ENCODE results near the gene COMMD1. TPM values are rescaled to one million over a fixed set of nuclear protein-coding genes. Genes with fewer than 3 reads are reported as not detected.

Gene COMMD1
- total RNA-seq, 4 donors from 2014 or later = 76.0 to 132 (median 100) TPM

DNA sequence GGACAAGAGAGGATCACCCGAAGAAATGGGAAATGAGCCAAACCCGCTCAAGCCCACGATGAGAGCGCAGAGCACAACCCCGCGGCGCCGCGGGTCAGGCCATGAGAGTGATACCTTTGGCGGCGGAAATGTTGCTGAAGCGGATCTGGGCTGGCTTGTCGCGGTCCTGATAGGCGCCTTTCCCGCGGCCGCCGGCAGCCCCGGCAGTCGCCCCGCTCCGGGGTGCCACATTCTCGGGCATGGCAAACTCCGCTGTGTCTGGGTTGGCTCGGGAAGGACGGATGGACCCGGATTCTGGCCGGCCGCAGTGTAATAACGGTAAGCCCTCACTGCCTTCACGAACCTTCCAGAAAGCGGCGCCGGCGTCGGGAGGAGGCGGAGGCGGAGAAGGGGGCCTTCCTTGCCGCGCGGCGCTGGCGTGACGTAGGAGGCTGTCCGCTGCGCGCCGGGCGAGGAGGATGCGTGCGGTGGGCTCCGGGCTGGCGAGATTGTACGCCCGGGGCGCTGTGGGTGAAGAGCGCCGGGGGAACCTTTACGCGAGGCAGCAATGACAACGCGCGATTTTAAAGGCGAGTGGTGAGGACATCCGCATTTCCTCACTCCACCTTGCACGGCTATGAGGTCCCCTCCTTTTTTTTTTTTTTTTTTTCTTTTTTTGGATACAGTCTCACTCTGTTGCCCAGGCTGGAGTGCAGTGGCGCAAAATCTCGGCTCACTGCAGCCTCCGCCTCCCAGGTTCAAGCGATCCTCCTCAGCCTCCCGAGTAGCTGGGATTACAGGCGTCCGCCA lies 17.0 kb upstream of the COMMD1 start, which contains the start of gene CCT4:
TSS of gene CCT4 (minus strand) at position 390 of the 789 bp plus-strand sequence. CDS start at position 241, 149 bp downstream.
- 1 to 2% methylated on average over 50 to 51 of the region's 74 CpGs for WGBS, 2 donors
- Histone ChIP-seq H3K9me3 (no peaks in the 10 kb centered on the region), H3K4me1 (peaks cover 0 to 13% of the 10 kb centered on the region in 2 donors), H3K36me3 (peaks cover 0 to 10% of the 10 kb centered on the region in 2 donors), H3K27ac (peak within 1 kb of the TSS; percentile 87 to 99 (median 94)), H3K4me3 (replicated peaks in 1 of 3) (peak within 1 kb of the TSS; percentile 35 to 95 (median 76)), H3K27me3 (no peaks in the 10 kb centered on the region)
- intact Hi-C loops (cut with DNase I) = no loop called here
- DNase-seq = peak; percentile 86
- TF ChIP-seq POLR2A (IDR thresholded peaks at IDR 0.05) = peak; percentile 48 to 87
- TF ChIP-seq, protein P1, sequence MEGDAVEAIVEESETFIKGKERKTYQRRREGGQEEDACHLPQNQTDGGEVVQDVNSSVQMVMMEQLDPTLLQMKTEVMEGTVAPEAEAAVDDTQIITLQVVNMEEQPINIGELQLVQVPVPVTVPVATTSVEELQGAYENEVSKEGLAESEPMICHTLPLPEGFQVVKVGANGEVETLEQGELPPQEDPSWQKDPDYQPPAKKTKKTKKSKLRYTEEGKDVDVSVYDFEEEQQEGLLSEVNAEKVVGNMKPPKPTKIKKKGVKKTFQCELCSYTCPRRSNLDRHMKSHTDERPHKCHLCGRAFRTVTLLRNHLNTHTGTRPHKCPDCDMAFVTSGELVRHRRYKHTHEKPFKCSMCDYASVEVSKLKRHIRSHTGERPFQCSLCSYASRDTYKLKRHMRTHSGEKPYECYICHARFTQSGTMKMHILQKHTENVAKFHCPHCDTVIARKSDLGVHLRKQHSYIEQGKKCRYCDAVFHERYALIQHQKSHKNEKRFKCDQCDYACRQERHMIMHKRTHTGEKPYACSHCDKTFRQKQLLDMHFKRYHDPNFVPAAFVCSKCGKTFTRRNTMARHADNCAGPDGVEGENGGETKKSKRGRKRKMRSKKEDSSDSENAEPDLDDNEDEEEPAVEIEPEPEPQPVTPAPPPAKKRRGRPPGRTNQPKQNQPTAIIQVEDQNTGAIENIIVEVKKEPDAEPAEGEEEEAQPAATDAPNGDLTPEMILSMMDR (IDR thresholded peaks at IDR 0.05) = peak in 2 of 6 experiments; percentile 8 to 23

DNA sequence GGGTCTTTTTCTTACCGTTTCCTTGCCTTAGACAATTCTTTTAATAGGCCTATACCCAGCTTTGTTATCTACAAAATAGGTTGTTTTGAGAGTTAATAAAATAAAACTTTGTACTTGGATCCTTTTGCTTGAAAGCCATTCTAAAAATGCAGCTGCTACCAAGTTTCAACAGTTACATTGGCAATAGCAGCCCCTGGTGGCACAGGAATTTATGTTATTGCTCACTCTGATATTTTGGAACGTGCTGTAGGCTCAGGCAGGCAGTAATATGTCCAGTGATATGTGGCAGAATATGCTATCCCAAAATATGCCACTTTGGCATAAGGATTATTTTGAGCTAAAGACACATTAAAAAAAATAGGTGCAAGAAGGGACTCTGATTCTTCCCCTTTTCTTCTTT lies 6.7 kb upstream of the COMMD1 start:
- H3K27ac ChIP-seq = no peak overlapping the region
- intact Hi-C loops (cut with DNase I) = no loop called here
- DNase-seq = no peak

DNA sequence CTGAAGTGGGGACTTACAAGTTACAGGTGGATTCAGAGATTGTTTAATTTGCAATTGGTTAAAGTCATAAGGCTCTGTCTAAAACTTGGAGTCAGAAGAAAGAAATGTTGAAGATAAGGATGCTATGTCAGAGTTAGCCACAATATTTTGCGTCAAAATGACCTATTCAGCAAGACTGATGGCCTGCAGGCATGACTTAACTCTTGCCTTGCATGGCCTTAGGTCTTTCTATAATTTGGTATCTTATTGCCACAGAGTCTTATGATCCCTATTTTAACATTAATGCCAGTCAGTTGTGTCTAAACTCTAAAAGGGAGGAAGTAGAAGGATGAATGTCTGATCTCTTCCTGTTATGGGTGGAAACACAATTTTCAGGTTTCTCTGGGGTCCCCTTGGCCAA lies 5.2 kb upstream of the COMMD1 start:
- H3K4me3 ChIP-seq (replicated peaks in 1 of 3) = no peak overlapping the region
- intact Hi-C loops (cut with DNase I) = no loop called here
- H3K9me3 ChIP-seq = no peaks in the 10 kb centered on the region
- H3K27ac ChIP-seq = no peak overlapping the region
- 74 to 86% methylated on average over 1 of the region's 1 CpG for WGBS, 2 donors
- H3K36me3 ChIP-seq = no peaks in the 10 kb centered on the region
- no peak for TF ChIP-seq POLR2A (IDR thresholded peaks at IDR 0.05)
- no peak for DNase-seq
- H3K4me1 ChIP-seq = peaks cover 4 to 5% of the 10 kb centered on the region in 2 donors
- H3K27me3 ChIP-seq = no peaks in the 10 kb centered on the region

More for the DNA sequence above, 6.7 kb upstream of the COMMD1 start:
- Histone ChIP-seq H3K36me3 (no peaks in the 10 kb centered on the region), H3K4me1 (no peaks in the 10 kb centered on the region), H3K27me3 (no peaks in the 10 kb centered on the region), H3K4me3 (replicated peaks in 1 of 3) (no peak overlapping the region), H3K9me3 (no peaks in the 10 kb centered on the region)
- TF ChIP-seq, protein P1 (IDR thresholded peaks at IDR 0.05) = peak in 4 of 6 experiments; percentile 15 to 40 (median 25)
- no peak for TF ChIP-seq POLR2A (IDR thresholded peaks at IDR 0.05)
- 47 to 51% methylated on average over 2 of the region's 2 CpGs for WGBS, 2 donors

DNA sequence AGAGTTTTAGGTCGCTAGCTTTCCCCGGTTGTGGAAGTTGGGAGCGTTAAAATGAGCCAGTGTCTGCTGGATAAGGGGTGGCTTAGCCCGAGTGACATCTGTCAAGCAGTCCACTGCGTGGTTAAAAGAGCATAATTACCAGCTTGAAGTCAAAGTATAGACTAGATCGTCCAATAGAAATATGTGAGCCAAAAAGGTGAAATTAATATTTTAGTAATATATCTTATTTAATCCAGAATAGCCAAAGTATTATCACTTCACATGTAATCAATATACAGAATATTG lies 654 bp downstream of the COMMD1 start:
- H3K36me3 ChIP-seq = no peaks in the 10 kb centered on the region
- no peak for DNase-seq
- TF ChIP-seq, protein P1 (IDR thresholded peaks at IDR 0.05) = no peak
- TF ChIP-seq POLR2A (IDR thresholded peaks at IDR 0.05) = no peak
- 2% methylated on average over 6 of the region's 6 CpGs for WGBS, 2 donors
- H3K4me3 ChIP-seq (replicated peaks in 1 of 3) = peak overlapping the region; percentile 66 to 87 (median 69)
- H3K27ac ChIP-seq = peak overlapping the region in 2 of 3 donors; percentile 63 to 78
- H3K9me3 ChIP-seq = no peaks in the 10 kb centered on the region
- no peaks in the 10 kb centered on the region for H3K27me3 ChIP-seq
- H3K4me1 ChIP-seq = peaks cover 14 to 16% of the 10 kb centered on the region in 2 donors
- intact Hi-C loops (cut with DNase I) = no loop called here

DNA sequence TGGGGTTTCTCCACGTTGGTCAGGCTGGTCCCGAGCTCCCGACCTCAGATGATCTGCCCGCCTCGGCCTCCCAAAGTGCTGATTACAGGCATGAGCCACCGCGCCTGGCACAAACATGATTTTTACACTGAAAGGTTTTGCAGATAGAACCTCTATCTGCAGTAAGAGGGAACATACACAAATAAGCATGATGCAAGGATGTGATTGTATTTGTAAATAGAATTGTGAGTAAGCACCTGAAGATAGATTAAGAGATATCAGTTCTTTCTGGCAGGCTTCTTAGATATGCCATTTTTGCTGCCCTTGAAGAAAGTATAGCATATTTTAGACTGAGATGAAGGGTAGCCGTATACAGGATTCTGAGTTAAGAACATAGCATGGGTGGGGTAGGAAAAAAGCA lies 3.6 kb downstream of the COMMD1 start:
- H3K4me1 ChIP-seq = peaks cover 14 to 16% of the 10 kb centered on the region in 2 donors
- no peaks in the 10 kb centered on the region for H3K27me3 ChIP-seq
- no peak overlapping the region for H3K27ac ChIP-seq
- TF ChIP-seq POLR2A (IDR thresholded peaks at IDR 0.05) = no peak
- TF ChIP-seq, protein P1 (IDR thresholded peaks at IDR 0.05) = no peak
- no peaks in the 10 kb centered on the region for H3K36me3 ChIP-seq
- no peaks in the 10 kb centered on the region for H3K9me3 ChIP-seq
- H3K4me3 ChIP-seq (replicated peaks in 1 of 3) = no peak overlapping the region
- 90 to 96% methylated on average over 8 of the region's 8 CpGs for whole genome bisulfite sequencing, 2 donors
- DNase-seq = no peak
- intact Hi-C loops (cut with DNase I) = no loop called here

Measured in thyroid gland (tissue), 4 donors.